ENCODE data around the gene PUS1. TPM values are rescaled to one million over a fixed set of nuclear protein-coding genes. Genes with fewer than 3 reads are reported as not detected.

Gene PUS1
- total and polyA plus RNA-seq, 9 of the 15 experiments (the other 6 are each of a cell fraction or from before 2014, with no cell fraction given), result 1.9 to 90.8 (median 30.0) TPM

GRCh38 chr12:131994589-131994988 is 65.5 kb downstream of the PUS1 start:
- no peaks in the 10 kb centered on the region; the same call in 2 of the 3 replicates for H3K79me2 ChIP-seq (ENCODE audit: control insufficient read depth, insufficient read depth, low read length)
- no peaks in the 10 kb centered on the region for H3K9me1 ChIP-seq (ENCODE audit: control insufficient read depth, insufficient read depth, low read length)
- ChIA-PET CTCF (ENCODE audit: low intra/inter-chr PET ratio) (no interaction called here), POLR2A (no interaction called here)
- no peak for FAIRE-seq
- H3K36me3 ChIP-seq (ENCODE audit: control insufficient read depth, insufficient read depth, low read length), result peaks cover 77% of the 10 kb centered on the region
- no peaks in the 10 kb centered on the region for H4K20me1 ChIP-seq (replicated peaks; ENCODE audit: control insufficient read depth, insufficient read depth, low read length)
- H3K4me2 ChIP-seq (ENCODE audit: insufficient read depth, low read length), result no peak overlapping the region
- TF ChIP-seq ZZZ3 (IDR thresholded peaks at IDR 0.05) (no peak), MEIS2 (IDR thresholded peaks at IDR 0.05; ENCODE audit: partially characterized antibody) (no peak), CBX8 (IDR thresholded peaks at IDR 0.05; ENCODE audit: borderline replicate concordance, extremely low read depth, low read depth, low read length, poor library complexity, severe bottlenecking) (no peak), MAX (CRISPR knock-in tag; IDR thresholded peaks at IDR 0.05) (no peak), CCNT2 (IDR thresholded peaks at IDR 0.05; ENCODE audit: borderline replicate concordance, extremely low read depth, insufficient read length, low read depth, low read length) (no peak), TGIF2 (CRISPR knock-in tag; IDR thresholded peaks at IDR 0.05) (no peak), MAFG (tag; conservative IDR thresholded peaks at IDR 0.05) (no peak), TCFL5 (CRISPR knock-in tag; conservative IDR thresholded peaks at IDR 0.05) (no peak)
- H3K9me3 ChIP-seq (replicated peaks; ENCODE audit: control insufficient read depth, insufficient read depth, low read depth, low read length), result no peaks in the 10 kb centered on the region
- DNase-seq (ENCODE audit: extremely low read depth in 1 of 4, low spot score in 3 of 4), result no peak
- BruUV-seq (replicated peaks), result no TSS peak
- no peak overlapping the region for H3K4me3 ChIP-seq
- H3K4me1 ChIP-seq (replicated peaks in 1 of 2; ENCODE audit: control insufficient read depth in 2 of 2, insufficient read depth in 2 of 2, low read length in 2 of 2), result no peaks in the 10 kb centered on the region
- H3K9ac ChIP-seq (ENCODE audit: insufficient read depth in 1 of 2, low read depth in 2 of 2, low read length in 2 of 2), result no peak overlapping the region
- WGBS (ENCODE audit: insufficient coverage, low coverage, missing lambda C conversion rate), result 96% methylated on average over 4 of the region's 4 CpGs
- intact Hi-C loops (cut with micrococcal nuclease) (no loop called here), in situ Hi-C loops (cut with MboI) (no loop called here)
- no peak overlapping the region for H2AFZ ChIP-seq (ENCODE audit: low read depth, low read length)
- ATAC-seq, result no peak
- no peak overlapping the region for H3K27ac ChIP-seq (ENCODE audit: extremely low read depth, low read depth, low read length)
- H3K27me3 ChIP-seq (ENCODE audit: control insufficient read depth in 2 of 2, insufficient read depth in 2 of 2, low read length in 2 of 2), result no peaks in the 10 kb centered on the region

Small RNA genes within 50 kb of the gene (small RNA-seq; reads per million reads assigned to genes)
- gene AC131009.3, result not detected

Other genes with a start within 250 kb of the PUS1 start
- 47.5 and 53.4 TPM in 2 replicates for gene SFSWAP, start 218.2 kb upstream of the PUS1 start, total RNA-seq (2014; rRNA removed)
- 21.9 and 23.4 TPM in 2 replicates for gene SFSWAP, start 218.2 kb upstream of the PUS1 start, total RNA-seq (2014; rRNA removed; fragmentation: Illumina TruSeq; extraction: Trizol)
- gene SFSWAP, start 218.2 kb upstream of the PUS1 start, total RNA-seq (2015; rRNA removed; fragmentation: Illumina TruSeq; extraction: Trizol), result 31.0 and 32.6 TPM in 2 replicates
- 57.3 and 60.4 TPM in 2 replicates for gene SFSWAP, start 218.2 kb upstream of the PUS1 start, total RNA-seq (2021)
- 17.4 and 33.1 TPM in 2 replicates for gene SFSWAP, start 218.2 kb upstream of the PUS1 start, polyA plus RNA-seq (2011; rRNA removed)
- gene SFSWAP, start 218.2 kb upstream of the PUS1 start, polyA plus RNA-seq (2014; fragmentation: Illumina TruSeq; extraction: Trizol), result 47.9 and 49.4 TPM in 2 replicates
- 1 to 10 TPM; 2.4 to 2.8 TPM for gene SFSWAP, start 218.2 kb upstream of the PUS1 start, polyA plus RNA-seq (2014; fragmentation: Nextera tagmentation; extraction: Ambion mirVana)
- gene SFSWAP, start 218.2 kb upstream of the PUS1 start, polyA plus RNA-seq (2014; rRNA removed), result 36.2 and 42.4 TPM in 2 replicates
- gene MMP17, start 100.9 kb upstream of the PUS1 start, total RNA-seq (2014; rRNA removed), result 12.7 and 17.5 TPM in 2 replicates
- gene MMP17, start 100.9 kb upstream of the PUS1 start, total RNA-seq (2014; rRNA removed; fragmentation: Illumina TruSeq; extraction: Trizol), result 0.93 and 1.1 TPM in 2 replicates
- 4.0 and 4.6 TPM in 2 replicates for gene MMP17, start 100.9 kb upstream of the PUS1 start, total RNA-seq (2015; rRNA removed; fragmentation: Illumina TruSeq; extraction: Trizol)
- gene MMP17, start 100.9 kb upstream of the PUS1 start, total RNA-seq (2021), result 18.0 and 20.1 TPM in 2 replicates
- gene MMP17, start 100.9 kb upstream of the PUS1 start, polyA plus RNA-seq (2011; rRNA removed), result 17.1 and 57.8 TPM in 2 replicates
- 5.0 and 11.6 TPM in 2 replicates for gene MMP17, start 100.9 kb upstream of the PUS1 start, polyA plus RNA-seq (2014; fragmentation: Illumina TruSeq; extraction: Trizol)
- not detected for gene MMP17, start 100.9 kb upstream of the PUS1 start, polyA plus RNA-seq (2014; fragmentation: Nextera tagmentation; extraction: Ambion mirVana)
- 21.2 and 24.1 TPM in 2 replicates for gene MMP17, start 100.9 kb upstream of the PUS1 start, polyA plus RNA-seq (2014; rRNA removed)
- gene ULK1, start 34.7 kb upstream of the PUS1 start, total RNA-seq (2014; rRNA removed), result 4.2 and 5.6 TPM in 2 replicates
- 0.83 and 0.98 TPM in 2 replicates for gene ULK1, start 34.7 kb upstream of the PUS1 start, total RNA-seq (2014; rRNA removed; fragmentation: Illumina TruSeq; extraction: Trizol)
- 2.0 and 3.6 TPM in 2 replicates for gene ULK1, start 34.7 kb upstream of the PUS1 start, total RNA-seq (2015; rRNA removed; fragmentation: Illumina TruSeq; extraction: Trizol)
- 17.3 and 29.4 TPM in 2 replicates for gene ULK1, start 34.7 kb upstream of the PUS1 start, total RNA-seq (2021)
- gene ULK1, start 34.7 kb upstream of the PUS1 start, polyA plus RNA-seq (2011; rRNA removed), result 3.2 and 6.2 TPM in 2 replicates
- gene ULK1, start 34.7 kb upstream of the PUS1 start, polyA plus RNA-seq (2014; fragmentation: Illumina TruSeq; extraction: Trizol), result 2.5 and 9.1 TPM in 2 replicates
- under 1 TPM; 0.15 to 0.29 TPM for gene ULK1, start 34.7 kb upstream of the PUS1 start, polyA plus RNA-seq (2014; fragmentation: Nextera tagmentation; extraction: Ambion mirVana)
- gene ULK1, start 34.7 kb upstream of the PUS1 start, polyA plus RNA-seq (2014; rRNA removed), result 13.2 and 16.9 TPM in 2 replicates
- gene EP400, start 20.7 kb downstream of the PUS1 start, total RNA-seq (2014; rRNA removed), result 7.7 and 12.2 TPM in 2 replicates
- gene EP400, start 20.7 kb downstream of the PUS1 start, total RNA-seq (2014; rRNA removed; fragmentation: Illumina TruSeq; extraction: Trizol), result 7.0 TPM in 2 replicates
- 6.9 and 8.1 TPM in 2 replicates for gene EP400, start 20.7 kb downstream of the PUS1 start, total RNA-seq (2015; rRNA removed; fragmentation: Illumina TruSeq; extraction: Trizol)
- 49.2 and 58.0 TPM in 2 replicates for gene EP400, start 20.7 kb downstream of the PUS1 start, total RNA-seq (2021)
- 6.5 and 8.3 TPM in 2 replicates for gene EP400, start 20.7 kb downstream of the PUS1 start, polyA plus RNA-seq (2011; rRNA removed)
- gene EP400, start 20.7 kb downstream of the PUS1 start, polyA plus RNA-seq (2014; fragmentation: Illumina TruSeq; extraction: Trizol), result 29.8 and 32.3 TPM in 2 replicates
- gene EP400, start 20.7 kb downstream of the PUS1 start, polyA plus RNA-seq (2014; fragmentation: Nextera tagmentation; extraction: Ambion mirVana), result 1 to 10 TPM; 4.5 to 6.7 TPM
- gene EP400, start 20.7 kb downstream of the PUS1 start, polyA plus RNA-seq (2014; rRNA removed), result 22.2 and 23.5 TPM in 2 replicates
- gene DDX51, start 215.0 kb downstream of the PUS1 start, total RNA-seq (2014; rRNA removed), result 13.1 and 17.3 TPM in 2 replicates
- 6.3 and 8.0 TPM in 2 replicates for gene DDX51, start 215.0 kb downstream of the PUS1 start, total RNA-seq (2014; rRNA removed; fragmentation: Illumina TruSeq; extraction: Trizol)
- 12.4 TPM in 2 replicates for gene DDX51, start 215.0 kb downstream of the PUS1 start, total RNA-seq (2015; rRNA removed; fragmentation: Illumina TruSeq; extraction: Trizol)
- 28.9 and 35.9 TPM in 2 replicates for gene DDX51, start 215.0 kb downstream of the PUS1 start, total RNA-seq (2021)
- gene DDX51, start 215.0 kb downstream of the PUS1 start, polyA plus RNA-seq (2011; rRNA removed), result 11.5 and 16.8 TPM in 2 replicates
- gene DDX51, start 215.0 kb downstream of the PUS1 start, polyA plus RNA-seq (2014; fragmentation: Illumina TruSeq; extraction: Trizol), result 15.2 and 18.7 TPM in 2 replicates
- 1 to 10 TPM; 1.1 TPM for gene DDX51, start 215.0 kb downstream of the PUS1 start, polyA plus RNA-seq (2014; fragmentation: Nextera tagmentation; extraction: Ambion mirVana)
- gene DDX51, start 215.0 kb downstream of the PUS1 start, polyA plus RNA-seq (2014; rRNA removed), result 30.2 and 30.4 TPM in 2 replicates
- 40.4 and 57.2 TPM in 2 replicates for gene NOC4L, start 215.2 kb downstream of the PUS1 start, total RNA-seq (2014; rRNA removed)
- gene NOC4L, start 215.2 kb downstream of the PUS1 start, total RNA-seq (2014; rRNA removed; fragmentation: Illumina TruSeq; extraction: Trizol), result 3.2 and 4.9 TPM in 2 replicates
- gene NOC4L, start 215.2 kb downstream of the PUS1 start, total RNA-seq (2015; rRNA removed; fragmentation: Illumina TruSeq; extraction: Trizol), result 20.1 and 24.6 TPM in 2 replicates
- gene NOC4L, start 215.2 kb downstream of the PUS1 start, total RNA-seq (2021), result 77.0 and 78.5 TPM in 2 replicates
- 4.4 and 8.8 TPM in 2 replicates for gene NOC4L, start 215.2 kb downstream of the PUS1 start, polyA plus RNA-seq (2011; rRNA removed)
- gene NOC4L, start 215.2 kb downstream of the PUS1 start, polyA plus RNA-seq (2014; fragmentation: Illumina TruSeq; extraction: Trizol), result 20.0 and 44.9 TPM in 2 replicates
- 1 to 10 TPM; 1.3 to 2.9 TPM for gene NOC4L, start 215.2 kb downstream of the PUS1 start, polyA plus RNA-seq (2014; fragmentation: Nextera tagmentation; extraction: Ambion mirVana)
- 33.7 and 35.5 TPM in 2 replicates for gene NOC4L, start 215.2 kb downstream of the PUS1 start, polyA plus RNA-seq (2014; rRNA removed)